ENCODE data around the gene COX5A. TPM values are rescaled to one million over a fixed set of nuclear protein-coding genes. Genes with fewer than 3 reads are reported as not detected.

Gene COX5A
- total RNA-seq (2022) (295 and 339 TPM in 2 replicates), Bru-seq, nascent RNA (percentile 73 among the genes with signal in this experiment), BruChase-seq, experiment 1, labeled RNA remaining after a 6-hour chase (percentile 65 among the genes with signal in this experiment), BruChase-seq, experiment 2, labeled RNA remaining after a 2-hour chase (percentile 59 among the genes with signal in this experiment)
- long read RNA-seq, transcript COX5A-201 (5 exons, 1,268 nt): major isoform, 314 of 343 reads
- long read RNA-seq, transcript COX5A-204 (4 exons, 579 nt): minor isoform, 7 of 343 reads
- long read RNA-seq, partial matches to known transcripts: 13 of 343 reads
- long read RNA-seq, other reads (novel, unspliced or antisense): 8 of 343 reads

DNA sequence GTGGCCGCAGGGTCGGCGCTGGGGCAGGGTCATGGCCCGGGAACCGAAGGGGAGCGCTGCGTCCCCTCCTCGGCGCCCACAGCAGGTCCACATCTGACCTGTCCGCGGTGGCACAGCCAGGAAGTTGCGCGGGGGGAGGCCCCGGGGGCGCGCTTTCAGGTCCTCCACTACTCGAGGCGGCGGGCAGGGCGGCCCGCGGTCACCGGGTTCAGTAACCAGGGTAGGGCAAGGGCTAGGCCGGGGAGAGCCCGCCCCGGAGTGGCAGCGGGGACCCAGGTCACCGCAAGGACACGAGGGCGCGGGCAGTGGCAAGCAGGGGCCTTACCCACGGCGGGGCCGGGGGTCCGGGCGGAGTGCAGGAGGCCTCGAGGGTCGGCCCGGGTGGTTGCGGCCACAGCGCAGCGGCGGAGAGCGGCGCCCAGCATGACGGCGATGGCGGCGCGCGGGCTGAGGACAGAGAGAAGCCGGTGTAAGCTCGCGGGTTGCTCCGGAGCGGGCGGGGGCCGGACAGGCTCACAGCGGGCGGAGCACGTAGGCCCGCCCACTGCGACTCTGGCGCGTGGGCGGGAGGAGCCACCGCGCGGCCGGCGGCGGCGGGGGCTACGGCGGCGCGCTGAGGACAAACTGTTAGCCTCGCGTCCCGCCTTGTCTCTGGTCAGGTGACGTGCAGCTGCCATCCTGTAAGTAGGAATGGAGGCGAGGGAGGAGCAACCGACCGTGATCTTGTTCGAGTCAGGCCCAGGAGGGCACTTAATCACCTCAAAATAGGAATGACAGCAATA is at the start of gene COX5A:
COX5A (minus strand) TSS at position 484 of the 782 bp plus-strand sequence; CDS start at position 425, 59 bp downstream.
- CTCF ChIA-PET: interaction anchor here (0.6 to 1.1 kb wide), 3 partner anchors 13 to 316 kb away, joined by 3 to 4 read pairs (median 3); no protein-coding TSS in a partner anchor
- TF ChIP-seq, protein P1, sequence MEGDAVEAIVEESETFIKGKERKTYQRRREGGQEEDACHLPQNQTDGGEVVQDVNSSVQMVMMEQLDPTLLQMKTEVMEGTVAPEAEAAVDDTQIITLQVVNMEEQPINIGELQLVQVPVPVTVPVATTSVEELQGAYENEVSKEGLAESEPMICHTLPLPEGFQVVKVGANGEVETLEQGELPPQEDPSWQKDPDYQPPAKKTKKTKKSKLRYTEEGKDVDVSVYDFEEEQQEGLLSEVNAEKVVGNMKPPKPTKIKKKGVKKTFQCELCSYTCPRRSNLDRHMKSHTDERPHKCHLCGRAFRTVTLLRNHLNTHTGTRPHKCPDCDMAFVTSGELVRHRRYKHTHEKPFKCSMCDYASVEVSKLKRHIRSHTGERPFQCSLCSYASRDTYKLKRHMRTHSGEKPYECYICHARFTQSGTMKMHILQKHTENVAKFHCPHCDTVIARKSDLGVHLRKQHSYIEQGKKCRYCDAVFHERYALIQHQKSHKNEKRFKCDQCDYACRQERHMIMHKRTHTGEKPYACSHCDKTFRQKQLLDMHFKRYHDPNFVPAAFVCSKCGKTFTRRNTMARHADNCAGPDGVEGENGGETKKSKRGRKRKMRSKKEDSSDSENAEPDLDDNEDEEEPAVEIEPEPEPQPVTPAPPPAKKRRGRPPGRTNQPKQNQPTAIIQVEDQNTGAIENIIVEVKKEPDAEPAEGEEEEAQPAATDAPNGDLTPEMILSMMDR (IDR thresholded peaks at IDR 0.05; ENCODE audit: unreplicated experiment): no peak
- Mint-ChIP-seq H3K4me1 (ENCODE audit: insufficient read depth, unreplicated experiment) (peaks cover 6% of the 10 kb centered on the region), H3K9me3 (ENCODE audit: unreplicated experiment) (no peaks in the 10 kb centered on the region), H3K27me3 (ENCODE audit: insufficient read depth, unreplicated experiment) (no peaks in the 10 kb centered on the region), H3K36me3 (ENCODE audit: insufficient read depth, unreplicated experiment) (peaks cover 18% of the 10 kb centered on the region), H3K4me3 (ENCODE audit: unreplicated experiment) (peak within 1 kb of the TSS; percentile 86), H3K27ac (ENCODE audit: low read depth, unreplicated experiment) (peak within 1 kb of the TSS; percentile 88)
- DNase-seq (ENCODE audit: unreplicated experiment): peak; percentile 95
- intact Hi-C loops (cut with micrococcal nuclease): no loop called here
- no TSS peak for BruUV-seq (replicated peaks)
- POLR2A ChIA-PET: interaction anchor here (0.6 to 1.8 kb wide), 11 partner anchors 13 to 264 kb away, joined by 3 to 14 read pairs (median 4); partner anchors contain the start of genes C15orf39, FAM219B and PPCDC

DNA sequence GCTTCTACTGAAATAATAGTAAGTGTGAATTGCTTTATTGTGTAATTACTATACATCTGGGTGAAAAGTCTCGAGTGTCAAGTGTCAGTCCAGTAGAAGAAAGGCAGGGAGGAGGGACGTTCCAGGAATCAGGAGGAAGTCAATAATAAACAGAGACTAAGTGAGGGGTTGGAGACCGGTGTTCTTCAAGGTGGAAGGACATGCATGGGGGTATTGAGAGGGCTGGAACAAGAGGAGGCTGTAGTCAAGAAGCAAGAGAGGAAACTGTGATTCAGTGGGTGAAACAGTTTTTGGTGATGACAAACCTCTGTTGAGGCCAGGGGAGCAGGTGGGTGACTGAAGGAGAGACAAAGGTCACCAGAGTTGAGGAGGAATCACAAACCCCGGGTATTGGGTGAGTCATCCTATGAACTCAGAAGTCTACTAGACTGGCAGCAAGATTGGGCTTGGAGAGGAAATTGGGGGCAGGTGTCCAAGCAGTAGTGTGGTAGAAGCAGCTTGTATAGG is 45.9 kb upstream of the COX5A start:
- DNase-seq (ENCODE audit: unreplicated experiment): peak; percentile 77
- no peak overlapping the region for H3K27ac Mint-ChIP-seq (ENCODE audit: low read depth, unreplicated experiment)
- no peak overlapping the region for H3K4me3 Mint-ChIP-seq (ENCODE audit: unreplicated experiment)
- no peaks in the 10 kb centered on the region for H3K9me3 Mint-ChIP-seq (ENCODE audit: unreplicated experiment)
- CTCF ChIA-PET: no interaction called here
- BruUV-seq (replicated peaks): no TSS peak
- TF ChIP-seq, protein P1 (IDR thresholded peaks at IDR 0.05; ENCODE audit: unreplicated experiment): no peak
- H3K27me3 Mint-ChIP-seq (ENCODE audit: insufficient read depth, unreplicated experiment): peaks cover 44% of the 10 kb centered on the region
- POLR2A ChIA-PET: interaction anchor here (0.6 kb wide), 1 partner anchor 371 kb away, joined by 4 read pairs; no protein-coding TSS in a partner anchor
- intact Hi-C loops (cut with micrococcal nuclease): no loop called here
- H3K4me1 Mint-ChIP-seq (ENCODE audit: insufficient read depth, unreplicated experiment): peaks cover 6% of the 10 kb centered on the region
- H3K36me3 Mint-ChIP-seq (ENCODE audit: insufficient read depth, unreplicated experiment): no peaks in the 10 kb centered on the region

DNA sequence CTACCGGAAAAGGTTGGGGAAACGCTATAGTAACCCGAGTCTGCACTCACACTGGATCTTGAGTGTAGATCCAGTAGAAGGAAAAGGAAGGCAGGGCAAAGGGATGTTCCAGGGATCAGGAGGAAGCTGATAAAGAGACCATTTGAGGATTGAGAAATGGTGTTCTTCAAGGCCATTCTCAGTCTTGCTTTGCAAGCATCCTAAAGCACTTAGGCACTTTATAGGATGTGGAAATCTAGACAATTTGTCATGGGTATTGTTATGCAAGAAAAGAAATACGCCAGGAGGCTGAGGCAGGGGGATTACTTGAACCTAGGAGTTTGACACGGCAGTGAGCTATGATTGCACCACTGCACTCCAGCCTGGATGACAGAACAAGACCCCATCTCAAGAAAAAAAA is 44.3 kb upstream of the COX5A start:
- CTCF ChIA-PET: interaction anchor here (0.7 to 1.1 kb wide), 2 partner anchors 48 to 81 kb away, joined by 4 read pairs; no protein-coding TSS in a partner anchor
- Mint-ChIP-seq H3K4me3 (ENCODE audit: unreplicated experiment) (no peak overlapping the region), H3K27ac (ENCODE audit: low read depth, unreplicated experiment) (no peak overlapping the region), H3K4me1 (ENCODE audit: insufficient read depth, unreplicated experiment) (peaks cover 6% of the 10 kb centered on the region), H3K36me3 (ENCODE audit: insufficient read depth, unreplicated experiment) (no peaks in the 10 kb centered on the region), H3K27me3 (ENCODE audit: insufficient read depth, unreplicated experiment) (peaks cover 43% of the 10 kb centered on the region), H3K9me3 (ENCODE audit: unreplicated experiment) (no peaks in the 10 kb centered on the region)
- no TSS peak for BruUV-seq (replicated peaks)
- peak; percentile 30 for DNase-seq (ENCODE audit: unreplicated experiment)
- intact Hi-C loops (cut with micrococcal nuclease): no loop called here
- TF ChIP-seq, protein P1 (IDR thresholded peaks at IDR 0.05; ENCODE audit: unreplicated experiment): no peak
- POLR2A ChIA-PET: no interaction called here

DNA sequence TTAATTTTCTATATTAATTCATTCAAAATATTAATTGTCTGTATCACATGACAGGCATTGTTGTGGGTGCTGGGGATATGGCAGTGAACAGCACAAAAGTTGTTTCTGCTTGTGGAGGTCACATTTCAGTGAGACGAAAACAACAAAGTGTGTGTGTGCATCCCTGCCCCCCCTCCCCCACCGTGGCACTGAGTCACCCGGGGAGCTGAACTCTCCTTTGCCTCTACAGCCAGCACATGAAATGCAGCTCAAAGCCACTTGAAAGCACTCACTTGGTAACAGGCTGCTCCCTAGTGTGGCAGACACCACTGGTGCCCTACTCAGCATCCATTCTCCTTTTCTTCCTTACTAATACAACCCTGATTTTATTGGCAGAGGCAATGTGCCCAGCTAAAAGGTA is 40.6 kb upstream of the COX5A start:
- H3K4me3 Mint-ChIP-seq (ENCODE audit: unreplicated experiment): no peak overlapping the region
- intact Hi-C loops (cut with micrococcal nuclease): no loop called here
- BruUV-seq (replicated peaks): no TSS peak
- DNase-seq (ENCODE audit: unreplicated experiment): no peak
- peaks cover under 1% of the 10 kb centered on the region for H3K4me1 Mint-ChIP-seq (ENCODE audit: insufficient read depth, unreplicated experiment)
- TF ChIP-seq, protein P1 (IDR thresholded peaks at IDR 0.05; ENCODE audit: unreplicated experiment): no peak
- no peak overlapping the region for H3K27ac Mint-ChIP-seq (ENCODE audit: low read depth, unreplicated experiment)
- POLR2A ChIA-PET: interaction anchor here (0.7 to 2.2 kb wide), 3 partner anchors 17 to 1095 kb away, joined by 3 to 10 read pairs (median 5); partner anchors contain the start of genes RPP25 and SCAMP5
- CTCF ChIA-PET: interaction anchor here (1.0 kb wide), 1 partner anchor 28 kb away, joined by 3 read pairs; no protein-coding TSS in a partner anchor
- H3K36me3 Mint-ChIP-seq (ENCODE audit: insufficient read depth, unreplicated experiment): no peaks in the 10 kb centered on the region
- H3K9me3 Mint-ChIP-seq (ENCODE audit: unreplicated experiment): no peaks in the 10 kb centered on the region
- peaks cover 12% of the 10 kb centered on the region for H3K27me3 Mint-ChIP-seq (ENCODE audit: insufficient read depth, unreplicated experiment)

Data from MCF 10A (cell line).